GM21390 (cell line): ENCODE data around the gene ISOC2.
"Not testable (repeated sequence)": the region's sequence is repeated elsewhere in the genome, so short reads cannot be mapped to it uniquely, and the experiment has no call there.

ENCODE experiments used
- ATAC-seq: cut with Tn5 transposase; IDR thresholded peaks from one replicate; pipeline ENCODE4 v1.9.1; 2021; ENCODE audit not compliant: unreplicated experiment

ISOC2 gene

DNA sequence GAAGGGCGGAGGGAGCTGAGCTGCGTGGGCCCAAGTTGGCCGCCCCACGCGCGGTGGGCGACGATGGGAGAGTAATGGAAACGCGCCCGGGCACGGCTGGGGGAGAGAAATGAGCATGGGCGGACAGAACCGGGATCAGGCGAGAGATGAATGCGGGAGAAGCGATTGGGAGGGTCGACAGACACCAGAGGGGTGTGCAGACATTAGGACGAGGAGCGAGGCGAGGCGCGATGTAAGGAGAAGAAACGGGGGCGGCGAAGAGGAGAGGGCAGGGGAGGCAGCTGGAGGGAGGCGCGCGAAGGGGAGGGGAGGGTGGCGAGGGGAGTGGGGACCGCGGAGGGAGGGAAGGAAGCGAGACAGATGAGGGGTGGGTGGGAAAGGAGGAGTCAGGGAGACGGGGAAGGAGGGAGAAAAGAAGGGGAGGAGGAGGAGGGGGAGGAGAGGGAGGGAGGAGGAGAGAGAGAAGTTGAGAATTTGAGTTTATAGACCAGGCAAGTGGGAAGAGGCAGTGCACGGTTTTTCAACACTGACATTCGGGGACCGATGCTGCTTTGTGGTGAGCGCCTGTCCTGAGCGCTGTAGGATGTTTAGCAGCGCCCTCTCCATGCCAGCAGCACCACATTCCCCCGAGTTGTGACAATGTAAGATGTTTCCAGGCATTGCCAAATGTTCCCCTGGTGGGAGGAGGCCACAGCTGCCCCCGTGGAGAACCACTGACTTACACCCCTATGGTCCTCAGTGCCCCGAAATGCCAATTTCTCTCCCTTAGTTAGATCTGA, 18.2 kb downstream of the ISOC2 start, which contains the start of gene SHISA7:
TSS of gene SHISA7 (minus strand) at position 256 of the 779 bp plus-strand sequence. CDS start 437 bp downstream, outside the sequence.
- no peak for ATAC-seq

DNA sequence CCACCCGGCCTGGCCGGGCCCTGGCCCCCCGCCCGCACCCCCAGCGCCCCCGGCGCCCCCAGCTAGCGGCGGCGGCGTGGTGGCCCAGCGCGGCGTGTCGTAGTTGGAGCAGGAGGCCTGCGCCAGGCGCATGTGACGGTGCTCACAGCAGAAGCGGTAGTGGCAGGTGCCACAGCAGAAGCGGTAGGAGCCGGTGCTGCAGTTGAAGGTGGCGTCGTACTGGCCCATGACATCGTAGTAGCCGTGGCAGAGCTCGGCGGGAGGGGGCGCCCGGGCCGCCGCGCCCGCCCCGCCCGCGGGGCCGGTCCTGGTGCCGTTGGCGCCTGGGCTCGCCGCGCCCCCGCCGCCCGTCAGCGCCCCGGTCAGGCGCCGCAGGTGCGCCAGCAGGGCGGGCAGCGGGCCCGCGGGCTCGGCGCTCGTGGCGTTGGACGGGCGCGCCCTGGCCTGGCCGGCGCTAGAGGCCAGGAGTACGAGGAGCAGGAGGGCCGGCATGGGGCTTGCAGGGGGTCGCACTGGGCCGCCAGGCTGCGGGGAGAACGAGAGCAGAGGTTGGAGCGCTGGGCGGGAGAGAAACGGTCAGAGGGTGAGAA, 19.0 kb downstream of the ISOC2 start:
- ATAC-seq: no peak

DNA sequence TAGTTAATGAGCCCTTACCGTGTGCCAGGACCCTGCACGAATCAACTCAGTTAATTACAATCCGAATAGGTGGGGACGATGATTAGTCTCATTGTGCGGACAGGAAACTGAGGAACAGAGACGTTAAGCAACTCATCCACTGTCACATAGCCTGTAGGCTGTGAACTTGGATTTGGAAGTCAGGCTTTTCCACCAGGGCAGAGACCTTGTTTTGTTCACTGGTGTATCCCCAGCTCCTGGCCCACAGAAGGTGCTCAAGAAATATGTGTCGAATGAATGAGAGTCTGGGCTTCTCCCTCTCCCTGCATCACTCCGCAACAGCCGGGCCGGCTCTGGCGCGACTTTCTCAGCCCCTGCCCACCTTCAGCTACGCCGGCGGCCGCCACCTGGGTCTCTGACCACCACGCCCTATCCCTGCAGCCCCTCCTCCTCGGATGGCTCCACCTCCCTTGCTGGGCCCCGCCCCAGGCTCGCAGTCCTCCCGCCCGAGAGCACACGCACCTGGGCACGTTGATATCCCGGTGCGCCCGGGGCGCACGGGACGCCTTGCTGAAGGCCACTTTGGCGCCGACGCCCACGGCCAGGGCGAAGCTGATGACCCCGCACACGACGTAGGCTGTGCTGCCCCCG, 19.6 kb downstream of the ISOC2 start:
- ATAC-seq: no peak

DNA sequence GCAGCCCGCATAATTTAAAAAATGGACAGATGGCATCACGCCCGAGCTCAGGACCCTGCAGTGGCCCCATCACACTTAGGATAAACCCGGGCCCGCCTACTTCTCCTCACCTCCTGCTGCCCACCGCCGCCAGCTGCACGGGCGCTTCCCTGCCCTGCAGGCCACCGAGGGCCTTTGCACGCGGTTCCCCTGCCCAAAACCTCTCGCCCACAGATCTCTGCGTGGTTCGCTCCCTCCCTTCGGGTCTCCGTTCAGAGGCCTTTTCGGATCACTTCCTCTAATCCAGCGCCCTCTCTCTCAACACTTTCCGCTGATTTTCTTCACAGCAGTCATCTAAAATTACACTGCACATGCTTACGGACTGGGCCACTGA, 20.1 kb downstream of the ISOC2 start:
- no peak for ATAC-seq

DNA sequence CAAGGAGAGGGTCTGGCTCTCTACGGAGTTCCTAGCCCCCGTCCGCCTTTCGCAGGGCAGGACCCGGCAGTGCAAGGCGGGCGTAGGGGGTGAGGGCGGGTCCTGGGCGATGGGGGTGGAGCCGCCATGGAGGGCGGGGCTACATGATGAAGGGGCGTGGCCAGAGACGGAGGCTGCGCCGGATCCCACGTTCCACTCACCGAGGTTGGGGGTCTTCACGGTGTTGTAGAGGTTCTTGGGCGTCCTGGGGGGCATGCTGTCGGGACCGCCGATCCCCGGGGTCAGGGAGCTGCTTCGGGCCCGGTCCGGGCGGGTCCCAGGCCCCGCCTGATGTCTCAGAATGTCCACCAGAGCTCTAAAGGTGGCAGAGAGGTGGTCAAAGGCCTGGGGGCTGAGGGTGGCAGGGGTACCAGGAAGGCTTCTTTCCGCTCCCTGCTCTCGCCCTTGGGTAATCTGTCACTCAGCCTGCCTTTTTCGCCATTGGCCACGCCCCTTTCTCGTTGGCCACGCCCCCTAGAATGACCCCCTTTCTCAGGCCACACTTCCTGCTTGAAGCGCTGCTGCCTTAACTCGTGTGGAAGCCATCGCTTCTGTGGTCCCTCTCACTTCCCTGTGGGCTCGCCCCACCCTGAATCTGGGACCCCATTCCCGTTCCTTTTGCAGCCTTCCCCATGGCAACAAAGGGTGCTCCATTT, 20.9 kb downstream of the ISOC2 start:
- no peak for ATAC-seq

DNA sequence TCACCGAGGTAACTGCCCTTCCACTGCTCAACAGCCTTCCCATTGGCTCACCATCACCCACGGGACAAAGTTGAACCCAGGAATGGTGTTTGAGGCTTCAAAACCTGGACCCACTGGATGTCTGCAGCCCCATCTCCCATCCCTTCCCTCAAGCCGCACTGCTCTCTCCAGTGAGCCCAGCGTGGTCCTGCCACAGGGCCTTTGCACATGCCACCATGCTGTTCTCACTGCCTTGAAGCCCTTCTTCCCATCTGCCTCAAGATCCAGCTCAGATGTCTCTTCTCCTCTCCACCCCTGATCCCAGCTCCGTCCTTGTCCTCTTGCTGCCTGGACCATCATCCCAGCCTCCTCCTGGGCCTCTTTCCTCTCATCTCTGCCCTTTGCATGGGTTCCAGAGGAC, 22.4 kb downstream of the ISOC2 start:
- no peak for ATAC-seq

DNA sequence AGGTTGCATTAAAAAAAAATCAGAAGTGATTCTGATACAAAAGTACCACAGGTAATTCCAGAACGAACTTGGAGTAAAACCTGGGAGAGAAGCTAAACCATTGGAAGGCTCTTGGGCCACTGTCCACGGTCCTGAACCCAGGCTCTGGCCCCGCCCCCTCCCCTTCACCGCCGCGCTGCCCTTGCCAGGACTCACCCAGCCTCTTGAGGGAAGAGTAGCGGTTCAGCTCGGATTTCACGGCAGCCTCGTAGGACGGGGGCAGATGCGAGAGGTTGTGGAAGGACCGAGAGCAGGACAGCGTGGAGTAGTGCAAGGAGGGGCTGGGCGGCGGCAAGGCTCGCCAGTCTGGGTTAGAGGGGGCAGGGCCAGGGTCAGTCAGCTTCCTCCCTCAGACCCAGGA, 24.0 kb downstream of the ISOC2 start:
- no peak for ATAC-seq

DNA sequence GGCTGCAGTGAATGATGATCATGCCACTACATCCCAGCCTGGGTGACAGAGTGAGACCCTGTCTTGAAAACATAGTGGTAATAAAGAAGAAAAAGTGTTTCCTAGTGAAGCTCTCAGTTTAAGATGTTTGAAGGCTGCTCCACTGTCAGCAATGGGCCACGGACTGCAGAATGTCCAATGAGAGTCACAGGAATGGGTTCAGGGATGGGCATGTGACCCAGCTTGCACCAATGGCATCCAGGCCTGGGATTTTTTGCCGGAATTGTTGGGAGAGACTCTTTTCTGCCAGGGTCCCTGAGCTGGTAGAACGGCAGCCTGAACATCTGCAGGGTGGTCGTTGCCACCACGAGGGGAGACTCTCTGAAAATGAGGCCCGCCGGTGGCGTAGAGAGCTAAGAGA, 24.6 kb downstream of the ISOC2 start:
- ATAC-seq: no peak

DNA sequence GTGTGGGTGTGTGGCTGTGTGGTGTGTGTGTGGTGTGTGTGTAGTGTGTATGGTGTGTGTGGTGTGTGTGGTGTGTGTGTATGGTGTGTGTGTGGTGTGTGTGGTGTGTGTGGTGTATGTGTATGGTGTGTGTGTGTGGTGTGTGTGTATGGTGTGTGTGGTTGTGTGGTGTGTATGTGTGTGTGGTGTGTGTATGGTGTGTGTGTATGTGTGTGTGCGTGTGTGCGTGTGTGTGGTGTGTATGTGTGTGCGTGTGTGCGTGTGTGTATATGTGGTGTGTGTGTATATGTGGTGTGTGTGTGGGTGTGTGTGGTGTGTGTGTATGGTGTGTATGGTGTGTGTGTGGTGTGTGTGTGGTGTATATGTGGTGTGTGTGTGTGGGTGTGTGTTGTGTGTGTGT, 26.4 kb downstream of the ISOC2 start:
- no peak for ATAC-seq

DNA sequence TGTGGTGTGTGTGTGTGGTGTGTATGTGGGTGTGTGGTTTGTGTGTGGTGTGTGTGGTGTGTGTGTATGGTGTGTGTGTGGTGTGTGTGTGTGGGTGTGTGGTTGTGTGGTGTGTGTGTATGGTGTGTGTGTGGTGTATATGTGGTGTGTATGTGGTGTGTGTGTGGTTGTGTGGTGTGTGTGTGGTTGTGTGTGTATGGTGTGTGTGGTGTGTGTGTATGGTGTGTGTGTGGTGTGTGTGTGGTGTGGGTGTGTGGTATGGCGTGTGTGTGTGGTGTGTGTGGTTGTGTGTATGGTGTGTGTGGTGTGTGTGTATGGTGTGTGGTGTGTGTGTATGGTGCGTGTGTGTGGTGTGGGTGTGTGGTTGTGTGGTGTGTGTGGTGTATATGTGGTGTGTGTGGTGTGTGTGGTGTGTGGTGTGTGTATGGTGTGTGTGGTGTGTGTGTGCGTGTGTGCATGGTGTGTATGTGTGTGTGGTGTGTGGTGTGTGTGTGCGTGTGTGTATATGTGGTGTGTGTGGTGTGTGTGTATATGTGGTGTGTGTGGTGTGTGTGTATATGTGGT, 27.0 kb downstream of the ISOC2 start:
- no peak for ATAC-seq

DNA sequence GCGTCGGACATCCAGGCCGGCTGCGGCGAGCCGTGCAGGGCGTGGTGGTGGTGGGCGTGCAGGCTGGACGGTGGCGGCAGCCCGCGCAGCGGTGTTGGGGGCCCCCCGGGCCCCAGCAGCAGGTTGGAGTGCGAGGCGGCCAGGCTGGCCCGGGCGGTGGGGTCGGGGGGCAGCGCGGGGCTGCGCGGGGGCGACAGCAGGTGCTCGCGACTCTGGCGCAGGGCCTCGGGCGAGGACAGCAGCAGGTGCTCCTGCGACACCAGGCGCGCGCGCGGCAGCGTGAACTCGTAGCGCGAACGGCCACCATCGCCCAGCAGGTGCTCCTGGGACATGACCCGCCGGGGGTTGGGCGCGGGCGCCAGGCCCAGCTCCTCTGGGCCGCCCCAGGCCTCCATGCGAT, 28.1 kb downstream of the ISOC2 start:
- no peak for ATAC-seq

DNA sequence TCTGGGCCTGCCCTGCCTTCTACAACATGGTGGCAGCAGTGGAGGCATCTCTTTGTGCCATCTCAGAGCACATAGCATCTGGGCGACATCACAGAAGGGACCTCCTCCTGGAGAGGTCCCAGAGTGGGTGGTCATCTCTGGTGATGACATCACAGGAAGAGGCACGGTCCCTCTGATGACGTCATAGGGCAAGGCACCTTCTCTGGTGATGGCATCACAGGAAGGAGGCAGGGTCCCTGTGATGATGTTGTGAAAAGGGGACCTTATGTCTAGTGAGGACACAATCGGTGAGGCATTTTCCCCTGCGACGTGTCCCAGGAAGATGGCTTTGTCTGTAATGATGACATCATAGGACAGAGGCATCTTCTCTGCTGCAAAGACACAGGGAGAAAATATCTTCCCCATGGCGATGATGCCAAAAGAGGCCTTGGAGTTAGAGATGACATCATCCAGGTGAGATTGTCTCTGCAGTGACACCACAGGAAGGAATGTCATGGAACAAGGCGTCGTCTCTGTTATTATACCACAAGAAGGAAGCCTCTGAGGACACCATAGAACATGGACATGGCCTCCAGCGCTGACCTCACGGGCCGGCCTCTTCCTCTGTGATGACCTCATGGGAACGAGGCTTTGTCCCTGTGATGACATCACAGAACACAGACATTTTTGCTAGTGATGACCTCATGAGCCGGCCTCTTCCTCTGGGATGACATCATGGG, 29.0 kb downstream of the ISOC2 start:
- ATAC-seq: no peak

DNA sequence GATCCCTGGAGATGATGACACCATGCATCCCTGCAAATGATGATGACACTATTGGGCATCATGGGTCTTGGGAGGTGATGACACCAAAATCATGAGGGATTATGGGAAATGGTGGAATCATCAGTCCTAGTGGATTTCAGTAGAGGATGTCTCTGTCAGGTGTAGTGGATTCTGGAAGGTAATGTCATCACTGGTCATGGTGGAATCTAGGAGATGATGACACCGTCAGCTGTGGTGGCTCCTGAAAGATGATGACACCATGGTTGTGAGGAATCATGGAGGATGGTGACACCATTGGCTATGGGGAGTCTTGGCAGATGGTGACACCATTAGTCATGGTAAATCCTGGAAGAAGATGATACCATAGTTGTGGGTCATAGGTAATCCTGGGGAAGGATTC, 30.3 kb downstream of the ISOC2 start:
- ATAC-seq: no peak

DNA sequence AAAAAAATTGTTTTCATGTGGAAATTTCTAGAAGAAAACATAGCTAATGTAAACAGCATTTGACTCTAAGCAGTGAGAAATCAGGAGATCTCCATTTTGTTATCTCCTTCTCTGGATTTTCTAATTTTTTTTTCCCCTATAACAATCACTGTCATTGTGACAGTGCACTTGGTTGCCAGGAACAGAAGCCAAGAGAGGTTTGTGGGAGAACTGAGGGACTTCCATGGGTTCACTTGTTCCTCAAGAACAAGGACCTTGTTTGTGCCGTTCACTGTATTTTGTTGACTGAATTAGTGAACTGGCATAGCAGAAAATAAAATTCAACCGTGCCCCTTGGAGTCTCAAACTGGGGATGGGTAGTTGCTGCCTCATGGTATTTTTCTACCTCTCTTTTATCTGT, 35.4 kb downstream of the ISOC2 start:
- ATAC-seq: no peak

DNA sequence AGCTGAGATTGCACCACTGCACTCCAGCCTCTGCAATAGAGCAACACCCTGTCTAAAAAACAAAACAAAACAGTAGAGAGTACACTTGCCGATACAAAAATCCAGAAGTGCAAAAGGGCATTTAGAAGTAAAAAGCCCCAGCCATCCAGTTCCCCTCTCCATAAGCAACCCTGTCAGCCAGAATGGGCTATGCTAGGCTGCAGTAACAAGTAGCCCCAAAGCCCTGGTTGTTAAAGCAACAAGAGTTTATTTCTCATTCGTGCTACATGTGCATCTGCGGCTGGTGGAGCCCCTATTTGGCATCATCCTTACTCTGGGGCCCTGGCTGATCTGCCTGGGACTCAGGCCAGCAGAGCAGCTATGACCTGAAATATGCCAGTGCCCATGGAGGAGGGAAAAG, 36.9 kb downstream of the ISOC2 start:
- no peak for ATAC-seq

DNA sequence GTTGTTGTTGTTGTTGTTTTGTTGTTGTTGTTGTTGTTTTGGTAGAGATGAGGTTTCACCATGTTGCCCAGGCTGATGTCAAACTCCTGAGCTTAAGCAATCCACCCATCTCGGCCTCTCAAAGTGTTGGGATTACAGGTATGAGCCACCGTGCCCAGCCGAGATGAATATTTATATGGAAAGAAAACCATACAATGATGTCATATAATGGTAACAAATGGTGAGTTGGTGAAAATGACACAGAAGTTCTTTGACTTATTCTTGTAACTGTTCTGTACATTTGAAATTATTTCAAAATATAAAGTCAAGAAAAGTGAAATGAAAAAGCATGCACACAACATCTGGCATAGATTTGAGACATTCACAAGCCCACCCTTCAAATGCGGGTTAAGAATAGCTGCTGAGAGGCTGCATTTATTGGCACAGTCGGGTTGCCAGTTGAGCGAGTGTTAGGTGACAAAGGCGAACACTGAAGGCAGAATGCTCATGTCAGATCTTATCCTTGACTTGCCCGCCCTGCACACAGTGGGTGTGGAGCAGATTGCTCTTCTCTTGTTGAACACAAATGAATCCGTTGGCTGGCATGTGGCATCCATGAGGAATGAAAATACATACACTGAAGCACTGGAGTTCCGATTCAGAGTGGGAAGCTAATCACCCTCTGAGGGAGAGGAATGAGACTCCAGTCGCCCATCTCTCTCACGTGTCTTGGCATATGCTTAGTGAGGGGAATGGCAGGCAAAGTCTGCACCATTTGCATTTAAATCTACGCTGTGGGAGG, 38.0 kb downstream of the ISOC2 start:
- no peak for ATAC-seq

DNA sequence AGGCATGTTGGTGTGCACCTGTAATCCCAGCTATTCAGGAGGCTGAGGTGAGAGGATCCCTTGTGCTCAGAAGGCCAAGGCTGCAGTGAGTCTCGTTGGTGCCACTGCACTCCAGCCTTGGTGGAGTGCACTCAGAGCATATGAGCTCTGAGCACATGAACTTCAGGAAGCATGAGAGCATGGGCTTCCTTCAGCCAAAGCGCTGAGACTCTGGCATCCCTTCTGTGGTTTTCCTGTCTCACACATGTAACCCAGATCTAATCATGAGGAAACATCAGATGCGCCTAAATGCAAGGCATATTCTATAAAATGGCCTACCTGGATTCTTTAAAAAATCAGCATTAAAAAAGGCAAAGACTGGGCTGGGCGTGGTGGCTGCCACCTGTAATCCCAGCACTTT, 40.2 kb downstream of the ISOC2 start:
- ATAC-seq: not testable (repeated sequence)

DNA sequence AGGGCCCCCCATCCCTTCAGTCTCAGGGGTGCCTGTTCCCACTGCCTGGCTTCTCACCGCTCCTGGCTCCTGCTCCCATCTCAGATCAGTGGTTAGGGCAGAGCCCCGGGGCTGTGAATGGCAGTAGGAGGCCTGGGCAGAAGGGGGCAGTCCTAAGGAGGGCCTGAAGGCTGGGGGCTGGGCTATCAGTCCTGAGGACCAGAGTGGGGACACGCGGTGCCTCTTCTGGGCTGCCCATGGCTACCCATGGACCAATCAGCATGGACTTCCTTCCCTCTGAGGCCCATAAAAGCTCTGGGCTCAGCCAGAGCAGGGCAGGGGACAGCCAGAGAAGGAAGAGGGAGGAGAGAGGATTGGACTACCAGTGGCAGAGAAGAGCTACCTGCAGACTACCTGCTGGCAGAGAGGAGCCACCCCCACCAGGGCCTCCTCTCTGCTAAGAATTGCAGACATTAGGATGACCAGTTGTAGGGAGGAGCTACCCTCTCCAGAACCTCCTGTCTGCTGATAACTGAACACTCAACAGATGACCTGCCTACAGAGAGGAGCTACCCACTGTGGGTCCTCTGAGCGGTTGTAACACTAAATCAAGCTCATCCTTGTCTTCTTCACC, 41.7 kb downstream of the ISOC2 start:
- no peak for ATAC-seq

DNA sequence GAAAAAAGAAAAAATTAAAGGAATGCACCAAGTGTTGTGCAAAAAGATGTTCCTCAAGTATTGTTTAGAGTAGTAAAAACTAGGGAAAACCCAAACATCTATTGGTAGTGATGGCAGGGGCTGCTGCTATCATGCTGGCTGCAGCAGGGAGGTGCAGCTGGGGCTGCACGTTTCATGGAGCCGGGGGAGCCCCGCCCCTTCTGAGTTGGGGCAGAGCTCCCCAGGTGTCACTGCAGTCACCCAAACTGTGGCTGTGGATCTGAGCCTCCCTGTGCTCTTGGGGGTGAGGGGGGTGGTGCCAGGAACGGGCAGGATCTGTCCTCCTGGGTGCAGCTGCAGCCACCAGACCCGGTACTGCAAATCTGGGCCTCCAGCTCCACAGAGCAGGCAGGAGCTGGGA, 42.3 kb downstream of the ISOC2 start:
- ATAC-seq: no peak

DNA sequence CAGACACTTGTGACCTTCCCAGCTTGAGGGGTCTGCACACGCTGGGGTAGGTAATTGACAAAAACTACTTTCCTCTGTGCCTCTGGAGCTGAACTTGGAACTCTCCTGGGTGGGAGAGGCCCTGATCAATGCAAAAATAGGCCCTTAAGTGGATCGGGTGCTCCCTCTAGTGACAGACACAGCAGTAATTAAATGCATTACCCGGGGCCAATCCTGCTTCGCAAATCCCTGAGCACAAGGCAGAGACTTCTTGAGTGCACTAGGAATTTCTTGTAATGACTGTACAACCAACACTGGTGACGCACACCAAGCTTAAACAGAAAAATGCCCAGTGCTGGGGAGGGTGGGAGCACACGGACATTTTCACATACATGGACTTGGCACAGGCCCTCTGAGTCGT, 43.3 kb downstream of the ISOC2 start:
- no peak for ATAC-seq
